GM12878 (cell line): Measurements from ENCODE around the gene PFKL.

Experiments used
- NFIC ChIP-seq: IDR thresholded peaks from 2 replicates; pipeline ENCODE4 v1.6.1; 2012; ENCODE audit warnings: low read depth, mild to moderate bottlenecking, inconsistent platforms, low read length, moderate library complexity
- TF ChIP-seq, protein P1 (sequence below): IDR thresholded peaks from 2 replicates; pipeline ENCODE4 v1.6.1; 2012; ENCODE audit warnings: mild to moderate bottlenecking, low read depth, low read length
- TF ChIP-seq, protein P2 (sequence below), 3 experiments: IDR thresholded peaks in 2 of 3; conservative IDR thresholded peaks in 1 of 3; 2 replicates each; pipeline ENCODE4 v1.5.1; 2011; ENCODE audit warnings: low read depth in 3 of 3, low read length in 3 of 3, mild to moderate bottlenecking in 3 of 3, control low read depth in 2 of 3, moderate library complexity in 2 of 3, inconsistent platforms in 1 of 3, mixed read lengths in 1 of 3; ENCODE audit not compliant: control insufficient read depth in 2 of 3, insufficient read depth in 1 of 3; ENCODE audit errors: extremely low read depth in 1 of 3

- TF ChIP-seq, protein P1, sequence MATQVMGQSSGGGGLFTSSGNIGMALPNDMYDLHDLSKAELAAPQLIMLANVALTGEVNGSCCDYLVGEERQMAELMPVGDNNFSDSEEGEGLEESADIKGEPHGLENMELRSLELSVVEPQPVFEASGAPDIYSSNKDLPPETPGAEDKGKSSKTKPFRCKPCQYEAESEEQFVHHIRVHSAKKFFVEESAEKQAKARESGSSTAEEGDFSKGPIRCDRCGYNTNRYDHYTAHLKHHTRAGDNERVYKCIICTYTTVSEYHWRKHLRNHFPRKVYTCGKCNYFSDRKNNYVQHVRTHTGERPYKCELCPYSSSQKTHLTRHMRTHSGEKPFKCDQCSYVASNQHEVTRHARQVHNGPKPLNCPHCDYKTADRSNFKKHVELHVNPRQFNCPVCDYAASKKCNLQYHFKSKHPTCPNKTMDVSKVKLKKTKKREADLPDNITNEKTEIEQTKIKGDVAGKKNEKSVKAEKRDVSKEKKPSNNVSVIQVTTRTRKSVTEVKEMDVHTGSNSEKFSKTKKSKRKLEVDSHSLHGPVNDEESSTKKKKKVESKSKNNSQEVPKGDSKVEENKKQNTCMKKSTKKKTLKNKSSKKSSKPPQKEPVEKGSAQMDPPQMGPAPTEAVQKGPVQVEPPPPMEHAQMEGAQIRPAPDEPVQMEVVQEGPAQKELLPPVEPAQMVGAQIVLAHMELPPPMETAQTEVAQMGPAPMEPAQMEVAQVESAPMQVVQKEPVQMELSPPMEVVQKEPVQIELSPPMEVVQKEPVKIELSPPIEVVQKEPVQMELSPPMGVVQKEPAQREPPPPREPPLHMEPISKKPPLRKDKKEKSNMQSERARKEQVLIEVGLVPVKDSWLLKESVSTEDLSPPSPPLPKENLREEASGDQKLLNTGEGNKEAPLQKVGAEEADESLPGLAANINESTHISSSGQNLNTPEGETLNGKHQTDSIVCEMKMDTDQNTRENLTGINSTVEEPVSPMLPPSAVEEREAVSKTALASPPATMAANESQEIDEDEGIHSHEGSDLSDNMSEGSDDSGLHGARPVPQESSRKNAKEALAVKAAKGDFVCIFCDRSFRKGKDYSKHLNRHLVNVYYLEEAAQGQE = no peak
- TF ChIP-seq, protein P2, sequence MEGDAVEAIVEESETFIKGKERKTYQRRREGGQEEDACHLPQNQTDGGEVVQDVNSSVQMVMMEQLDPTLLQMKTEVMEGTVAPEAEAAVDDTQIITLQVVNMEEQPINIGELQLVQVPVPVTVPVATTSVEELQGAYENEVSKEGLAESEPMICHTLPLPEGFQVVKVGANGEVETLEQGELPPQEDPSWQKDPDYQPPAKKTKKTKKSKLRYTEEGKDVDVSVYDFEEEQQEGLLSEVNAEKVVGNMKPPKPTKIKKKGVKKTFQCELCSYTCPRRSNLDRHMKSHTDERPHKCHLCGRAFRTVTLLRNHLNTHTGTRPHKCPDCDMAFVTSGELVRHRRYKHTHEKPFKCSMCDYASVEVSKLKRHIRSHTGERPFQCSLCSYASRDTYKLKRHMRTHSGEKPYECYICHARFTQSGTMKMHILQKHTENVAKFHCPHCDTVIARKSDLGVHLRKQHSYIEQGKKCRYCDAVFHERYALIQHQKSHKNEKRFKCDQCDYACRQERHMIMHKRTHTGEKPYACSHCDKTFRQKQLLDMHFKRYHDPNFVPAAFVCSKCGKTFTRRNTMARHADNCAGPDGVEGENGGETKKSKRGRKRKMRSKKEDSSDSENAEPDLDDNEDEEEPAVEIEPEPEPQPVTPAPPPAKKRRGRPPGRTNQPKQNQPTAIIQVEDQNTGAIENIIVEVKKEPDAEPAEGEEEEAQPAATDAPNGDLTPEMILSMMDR (IDR thresholded peaks at IDR 0.05 in 2 of 3, conservative IDR thresholded peaks at IDR 0.05 in 1 of 3; ENCODE audit: control insufficient read depth in 2 of 3, extremely low read depth in 1 of 3, insufficient read depth in 1 of 3, low read depth in 3 of 3, low read length in 3 of 3) = no peak
- no peak for TF ChIP-seq NFIC
Measured at GRCh38 chr21:44301141-44301540, 1.3 kb downstream of the PFKL start.
